Skeletal muscle tissue (tissue), 4 donors: ENCODE data around the gene CTRB1. TPM values are rescaled to one million over a fixed set of nuclear protein-coding genes. Genes with fewer than 3 reads are reported as not detected.

Experiments used
- H3K27ac ChIP-seq: one replicate; pipeline ENCODE4 v1.7.0; 2013; ENCODE audit warnings: mild to moderate bottlenecking, low read depth, low read length, inconsistent platforms
- H3K27me3 ChIP-seq, 3 donors: one replicate each; pipeline ENCODE4 v1.7.0; 2013; ENCODE audit warnings: low read length in 3 of 3; ENCODE audit not compliant: control insufficient read depth in 3 of 3, insufficient read depth in 3 of 3
- H3K36me3 ChIP-seq, 3 donors: one replicate each; pipeline ENCODE4 v1.7.0; 2013; ENCODE audit warnings: low read length in 3 of 3; ENCODE audit not compliant: control insufficient read depth in 3 of 3, insufficient read depth in 3 of 3
- H3K4me1 ChIP-seq, 3 donors: one replicate each; pipeline ENCODE4 v1.7.0; 2013; ENCODE audit warnings: low read length in 3 of 3, mild to moderate bottlenecking in 3 of 3; ENCODE audit not compliant: control insufficient read depth in 3 of 3, insufficient read depth in 3 of 3
- H3K4me3 ChIP-seq, 3 donors: one replicate each; pipeline ENCODE4 v1.7.0; 2013; ENCODE audit warnings: low read length in 3 of 3
- H3K9ac ChIP-seq, 3 donors: one replicate each; pipeline ENCODE4 v1.7.0; 2013; ENCODE audit warnings: low read length in 3 of 3, mild to moderate bottlenecking in 3 of 3, moderate library complexity in 2 of 3, low read depth in 1 of 3
- H3K9me3 ChIP-seq, 3 donors: one replicate each; pipeline ENCODE4 v1.7.0; 2013; ENCODE audit warnings: low read length in 3 of 3; ENCODE audit not compliant: control insufficient read depth in 3 of 3
- total RNA-seq: library from RNA; depleted of rRNA; stranded (reverse); fragments of >200 nt; gene quantifications from one replicate; pipeline ENCODE4 v1.2.3, GENCODE V29; 2014
- donor health status: Osteomylitis.

Gene CTRB1
- total RNA-seq, 1 donor from 2014 or later = not detected

DNA sequence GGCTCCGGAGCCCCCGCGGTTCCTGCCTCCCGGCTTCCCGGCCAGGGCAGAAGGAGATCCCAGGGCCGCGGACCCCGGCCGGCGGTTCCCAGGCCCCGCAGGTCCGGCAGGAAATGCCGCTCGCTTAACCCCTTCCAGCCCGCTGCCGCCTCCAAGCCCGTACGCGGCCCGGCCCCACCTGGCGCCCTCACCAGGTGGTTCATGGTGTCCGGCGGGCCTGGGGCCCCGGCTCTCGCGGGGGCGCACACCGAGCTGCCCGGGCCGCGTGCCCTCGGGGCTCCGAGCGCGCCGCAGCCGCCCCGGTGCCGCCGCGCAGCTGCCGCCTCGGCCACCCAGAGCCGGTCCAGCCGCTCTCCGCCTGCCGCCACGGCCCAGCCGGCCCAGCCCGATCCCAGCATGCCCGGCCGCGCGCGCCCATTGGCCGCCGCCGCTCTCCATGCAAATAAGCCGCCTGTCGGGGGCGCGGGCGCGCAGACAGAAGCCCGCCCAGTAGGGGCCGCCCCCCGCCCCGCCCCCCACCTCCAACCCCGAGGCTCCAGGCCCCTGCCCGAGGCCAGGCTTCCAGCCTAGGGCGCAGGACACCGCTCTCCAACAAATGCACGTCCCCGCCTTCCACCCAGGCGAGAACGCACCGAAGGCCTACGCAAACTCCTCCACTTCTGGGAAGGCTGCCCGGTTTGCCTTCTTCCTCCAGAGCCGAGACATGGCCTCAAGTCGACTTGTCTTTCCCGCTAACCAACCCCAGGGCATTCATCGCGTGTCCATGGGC is 32.7 kb downstream of the CTRB1 start, which contains the start of gene BCAR1:
TSS of gene BCAR1 (minus strand) at position 345 of the 769 bp plus-strand sequence. CDS start at position 203, 142 bp downstream.
- Histone ChIP-seq H3K9me3 (no peaks in the 10 kb centered on the region), H3K27ac (peak within 1 kb of the TSS; percentile 96), H3K36me3 (no peaks in the 10 kb centered on the region), H3K27me3 (no peaks in the 10 kb centered on the region), H3K4me1 (peaks cover 85 to 88% (median 86%) of the 10 kb centered on the region in 3 donors), H3K9ac (peak within 1 kb of the TSS; percentile 84 to 92 (median 87)), H3K4me3 (peak within 1 kb of the TSS; percentile 76 to 83 (median 78))

DNA sequence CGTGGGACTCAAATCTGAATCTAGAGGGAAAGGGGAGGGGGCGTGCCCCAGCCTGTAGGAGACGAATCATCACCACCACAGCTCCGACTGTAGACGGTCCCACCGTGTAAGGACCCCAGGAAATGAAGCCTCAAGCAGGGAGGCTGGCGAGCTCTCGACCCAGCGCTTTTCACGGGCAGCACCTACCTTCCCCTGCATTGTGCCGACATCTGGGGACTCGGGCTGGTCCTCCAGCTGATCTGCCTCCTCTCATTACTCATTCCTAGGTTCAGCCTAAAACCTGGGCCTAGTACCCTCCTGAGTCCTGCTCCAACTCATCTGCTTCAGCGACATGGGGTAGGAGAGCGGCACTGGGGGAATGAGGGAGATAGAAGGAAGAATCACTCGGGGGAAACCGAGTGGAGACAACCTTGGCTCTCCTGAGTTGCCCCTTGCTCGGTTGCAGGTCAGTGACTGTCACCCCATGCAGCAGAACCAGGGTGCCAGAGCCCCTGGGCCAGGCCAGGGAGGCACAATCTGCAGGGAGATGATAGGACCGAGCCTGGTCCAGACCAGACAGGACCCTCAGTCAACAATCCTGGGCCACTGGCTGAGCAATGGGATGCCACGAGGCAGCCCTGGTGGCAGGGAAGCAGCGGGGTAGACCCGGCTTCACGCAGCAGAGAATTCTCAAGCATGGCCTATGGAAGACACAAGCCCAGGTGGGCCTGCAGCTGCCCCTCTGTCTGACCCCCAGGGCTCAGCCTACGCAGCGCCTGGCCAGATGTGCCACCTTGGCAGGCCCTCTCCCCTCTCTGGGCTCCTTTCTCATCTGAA is 33.5 kb downstream of the CTRB1 start:
- Histone ChIP-seq H3K9me3 (no peaks in the 10 kb centered on the region), H3K4me1 (peaks cover 85 to 88% (median 86%) of the 10 kb centered on the region in 3 donors), H3K9ac (peak overlapping the region; percentile 61 to 83 (median 76)), H3K27ac (peak overlapping the region; percentile 85), H3K4me3 (peak overlapping the region; percentile 63 to 72 (median 68)), H3K36me3 (no peaks in the 10 kb centered on the region), H3K27me3 (no peaks in the 10 kb centered on the region)

DNA sequence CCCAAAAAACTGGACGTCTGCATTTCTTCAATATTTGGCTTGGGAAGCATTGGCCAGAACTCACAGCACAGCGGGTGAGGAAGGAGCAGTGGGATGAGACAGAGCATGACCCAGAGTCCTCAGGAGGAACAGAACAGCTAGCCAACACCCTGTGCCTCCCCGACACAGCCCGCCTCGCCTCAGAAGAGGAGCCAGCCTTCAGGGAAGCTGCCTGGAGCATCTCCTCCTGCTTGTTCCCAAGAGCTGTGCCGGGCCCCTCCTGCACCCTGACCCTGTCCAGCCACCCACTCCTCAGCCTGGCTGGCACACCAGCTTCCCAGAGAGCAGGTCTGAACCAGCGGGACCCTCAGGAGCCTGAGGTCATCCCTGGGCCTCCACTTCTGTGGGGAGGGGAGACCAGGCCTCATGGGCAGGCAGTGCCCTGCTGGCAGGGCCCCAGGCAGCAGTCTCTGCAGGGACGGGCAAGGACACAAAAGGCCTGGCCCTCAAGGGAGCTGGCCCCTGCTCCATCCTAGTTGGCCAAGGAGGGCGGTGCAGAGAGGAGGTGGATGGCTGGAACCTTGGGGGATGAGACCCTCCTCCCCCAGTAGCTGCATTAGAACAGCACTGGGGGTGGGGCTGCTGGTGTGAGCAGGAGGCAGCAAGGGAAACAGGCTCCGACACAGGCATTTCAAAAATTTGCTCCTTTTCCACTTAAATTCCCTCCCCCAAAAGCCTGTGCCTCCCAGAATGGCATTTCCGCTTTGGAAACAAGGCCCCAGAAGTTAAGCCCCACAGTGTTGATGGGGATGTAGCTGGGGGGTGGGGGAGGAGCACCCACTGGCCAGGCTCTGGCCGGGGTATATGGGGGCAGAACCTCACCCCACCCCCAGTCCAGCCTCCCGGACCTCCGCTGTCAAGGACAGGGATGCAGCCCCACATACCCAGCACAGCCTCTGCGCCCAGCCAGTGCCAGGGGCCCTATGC is 34.4 kb downstream of the CTRB1 start:
- no peaks in the 10 kb centered on the region for H3K36me3 ChIP-seq
- H3K27me3 ChIP-seq = no peaks in the 10 kb centered on the region
- H3K4me3 ChIP-seq = peak overlapping the region in 1 of 3 donors; percentile 29
- H3K9me3 ChIP-seq = no peaks in the 10 kb centered on the region
- H3K9ac ChIP-seq = peak overlapping the region; percentile 36 to 83 (median 38)
- H3K27ac ChIP-seq = peak overlapping the region; percentile 85
- peaks cover 85 to 88% (median 86%) of the 10 kb centered on the region in 3 donors for H3K4me1 ChIP-seq

DNA sequence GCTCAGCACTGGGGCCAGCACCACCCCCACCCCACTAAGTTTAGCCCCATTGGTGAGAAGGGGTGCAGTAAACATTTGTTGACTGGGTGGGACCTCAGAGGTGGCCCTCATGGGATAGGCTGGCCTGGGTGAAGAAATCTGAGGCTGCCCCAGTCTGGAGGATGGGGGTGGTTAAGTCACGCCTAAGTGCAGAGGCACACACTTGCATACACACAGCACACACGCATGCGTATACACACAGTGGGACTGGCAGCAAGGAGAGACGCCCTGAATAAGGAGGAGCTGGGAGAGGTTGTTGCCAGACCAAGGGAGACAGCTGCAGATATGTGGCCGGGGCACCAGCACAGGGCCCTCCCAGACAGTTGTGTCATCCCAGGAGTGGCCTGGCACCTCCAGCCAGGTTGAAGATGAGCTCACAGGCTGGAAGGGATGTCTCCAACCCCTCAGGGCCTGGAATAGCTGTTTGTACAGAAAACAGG is 35.6 kb downstream of the CTRB1 start:
- peaks cover 82 to 88% (median 84%) of the 10 kb centered on the region in 3 donors for H3K4me1 ChIP-seq
- H3K4me3 ChIP-seq = peak overlapping the region in 1 of 3 donors; percentile 41

GRCh38 chr16:75256059-75256571 is 37.3 kb downstream of the CTRB1 start:
- peak overlapping the region in 1 of 3 donors; percentile 22 for H3K4me3 ChIP-seq
- H3K4me1 ChIP-seq = peaks cover 75 to 85% (median 76%) of the 10 kb centered on the region in 3 donors
- H3K27ac ChIP-seq = peak overlapping the region; percentile 83
- H3K9ac ChIP-seq = peak overlapping the region; percentile 14 to 74 (median 53)
- no peaks in the 10 kb centered on the region for H3K27me3 ChIP-seq
- H3K9me3 ChIP-seq = no peaks in the 10 kb centered on the region
- peaks cover 0 to under 1% (median 0%) of the 10 kb centered on the region in 3 donors for H3K36me3 ChIP-seq

More for the DNA sequence above, 35.6 kb downstream of the CTRB1 start:
- H3K9me3 ChIP-seq = no peaks in the 10 kb centered on the region
- peak overlapping the region; percentile 83 for H3K27ac ChIP-seq
- no peaks in the 10 kb centered on the region for H3K27me3 ChIP-seq
- H3K9ac ChIP-seq = peak overlapping the region in 2 of 3 donors; percentile 34 to 58
- no peaks in the 10 kb centered on the region for H3K36me3 ChIP-seq

DNA sequence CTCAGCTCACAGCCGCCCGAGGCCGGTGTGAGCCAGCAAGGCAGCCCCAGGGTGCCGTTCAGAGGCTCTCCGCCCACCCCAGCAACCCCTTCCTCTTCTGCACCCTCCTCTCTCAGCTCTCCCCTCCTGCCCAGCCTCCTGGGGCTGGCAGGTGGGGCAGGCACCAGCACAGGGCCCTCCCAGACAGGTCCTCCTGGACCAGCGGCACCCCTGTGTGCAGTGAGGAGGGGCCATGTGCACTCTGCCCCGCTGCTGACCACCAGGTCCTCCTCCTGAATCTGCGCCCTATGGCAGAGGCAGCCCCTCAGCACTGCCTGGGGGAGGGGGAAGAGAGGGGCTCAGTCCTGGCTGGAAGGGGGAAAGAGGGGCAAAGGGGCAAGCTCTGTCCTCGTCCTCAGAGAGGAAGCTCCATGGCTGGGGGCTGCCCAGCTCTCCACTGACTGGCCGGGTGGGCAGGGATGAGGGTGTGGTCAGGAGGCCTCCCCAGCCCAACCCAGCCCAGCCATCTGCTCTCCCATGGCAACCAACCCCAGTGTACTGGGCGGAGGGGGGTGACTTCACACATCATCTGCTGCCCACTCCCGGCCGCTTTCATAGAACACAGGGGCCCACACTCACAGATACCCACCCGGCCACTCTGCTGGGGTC is 38.0 kb downstream of the CTRB1 start:
- Histone ChIP-seq H3K4me1 (peaks cover 81 to 90% (median 81%) of the 10 kb centered on the region in 3 donors), H3K27ac (peak overlapping the region; percentile 83), H3K36me3 (peaks cover 0 to 2% (median 0%) of the 10 kb centered on the region in 3 donors), H3K9ac (peak overlapping the region; percentile 53 to 74 (median 70)), H3K9me3 (no peaks in the 10 kb centered on the region), H3K27me3 (no peaks in the 10 kb centered on the region), H3K4me3 (peak overlapping the region in 1 of 3 donors; percentile 22)

DNA sequence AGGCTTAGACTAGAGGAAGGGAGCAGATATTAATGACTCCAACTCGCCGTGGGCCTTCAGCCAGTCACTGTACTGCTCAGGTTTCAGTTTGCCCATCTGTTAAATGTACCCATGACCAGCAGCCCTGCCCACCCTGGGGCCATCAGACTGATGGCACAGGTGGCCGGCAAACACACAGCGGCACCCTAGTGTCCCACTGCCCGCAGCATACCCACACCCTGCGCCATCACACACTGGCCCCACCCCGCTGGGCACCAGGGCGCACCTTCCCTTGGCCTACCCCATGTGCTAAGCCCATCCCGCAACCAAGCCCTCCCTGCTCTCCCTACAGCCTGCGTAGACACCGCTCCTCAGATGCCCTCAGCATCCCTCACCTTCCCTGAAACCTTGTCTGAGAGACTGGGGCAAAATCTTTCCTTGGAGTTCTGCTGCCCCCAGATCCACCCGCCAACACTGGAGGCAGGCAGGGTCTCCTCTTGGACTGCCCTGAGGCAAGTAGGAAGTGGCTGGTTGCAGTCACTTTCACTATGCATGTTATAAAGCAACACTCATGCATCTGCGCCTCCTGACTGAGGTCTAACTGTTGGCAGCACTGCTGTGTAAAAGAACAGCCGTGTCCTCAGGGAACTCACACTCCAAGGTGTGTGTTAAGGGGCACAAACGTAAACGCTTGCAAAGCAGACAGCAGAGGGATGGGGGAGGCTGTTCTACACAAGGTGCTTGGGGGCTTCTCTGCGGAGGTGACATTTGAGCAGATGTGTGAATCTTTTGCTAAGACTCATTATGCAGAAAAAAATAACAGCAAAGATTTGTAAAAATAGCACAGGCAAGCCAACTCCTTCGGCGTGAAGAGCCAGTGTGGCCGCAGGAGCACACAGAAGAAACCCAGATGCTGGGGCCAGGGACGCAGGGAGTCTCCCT is 39.4 kb downstream of the CTRB1 start:
- H3K27ac ChIP-seq = peak overlapping the region; percentile 83

DNA sequence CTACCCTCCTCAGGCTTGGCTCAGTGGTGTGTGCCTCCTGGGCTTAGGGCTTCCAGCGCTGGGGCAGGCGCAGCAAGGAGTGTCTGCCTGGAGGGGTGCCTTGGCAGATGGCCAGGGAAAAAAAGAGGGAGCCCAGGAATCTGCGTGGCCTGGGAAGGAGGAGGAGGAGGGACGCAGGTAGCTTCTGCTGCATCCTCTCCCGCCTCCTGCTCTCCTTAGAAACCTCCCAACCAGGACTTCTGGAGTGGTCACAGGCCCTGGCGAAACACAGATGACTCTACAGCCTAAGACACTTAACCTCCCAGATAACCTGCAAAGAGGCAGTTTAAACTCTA is 40.0 kb downstream of the CTRB1 start:
- H3K4me1 ChIP-seq = peaks cover 81 to 90% (median 81%) of the 10 kb centered on the region in 3 donors
- H3K27ac ChIP-seq = no peak overlapping the region
- peaks cover 0 to 4% (median 4%) of the 10 kb centered on the region in 3 donors for H3K36me3 ChIP-seq
- peak overlapping the region in 1 of 3 donors; percentile 69 for H3K9ac ChIP-seq
- no peaks in the 10 kb centered on the region for H3K9me3 ChIP-seq
- H3K4me3 ChIP-seq = no peak overlapping the region
- no peaks in the 10 kb centered on the region for H3K27me3 ChIP-seq

More for the DNA sequence above, 39.4 kb downstream of the CTRB1 start:
- Histone ChIP-seq H3K27me3 (no peaks in the 10 kb centered on the region), H3K9ac (peak overlapping the region in 2 of 3 donors; percentile 51 to 69), H3K36me3 (peaks cover 0 to 4% (median 4%) of the 10 kb centered on the region in 3 donors), H3K9me3 (no peaks in the 10 kb centered on the region), H3K4me3 (peak overlapping the region in 1 of 3 donors; percentile 22), H3K4me1 (peaks cover 81 to 90% (median 81%) of the 10 kb centered on the region in 3 donors)
